ENCODE measurements around the gene WNT6. TPM values are rescaled to one million over a fixed set of nuclear protein-coding genes. Genes with fewer than 3 reads are reported as not detected.

WNT6 gene
- total RNA-seq, 1 experiment from 2014 or later: 0.14 TPM

- no peak for DNase-seq (ENCODE audit: low spot score)
- in situ Hi-C loops (cut with HindIII; ENCODE audit: low sequenced_read_pairs): loop anchor here (5.0 kb wide), 1 partner anchor 34 kb away; no protein-coding TSS in a partner anchor
Measured at GRCh38 chr2:218872645-218873358, 13.2 kb downstream of the WNT6 start.

GRCh38 chr2:218873359-218874194, 14.0 kb downstream of the WNT6 start:
- in situ Hi-C loops (cut with HindIII; ENCODE audit: low sequenced_read_pairs): loop anchor here (5.0 kb wide), 1 partner anchor 34 kb away; no protein-coding TSS in a partner anchor
- DNase-seq (ENCODE audit: low spot score): no peak

- no peak for DNase-seq (ENCODE audit: low spot score)
- in situ Hi-C loops (cut with HindIII; ENCODE audit: low sequenced_read_pairs): no loop called here
Measured at GRCh38 chr2:218875692-218876246, 16.2 kb downstream of the WNT6 start.

- in situ Hi-C loops (cut with HindIII; ENCODE audit: low sequenced_read_pairs): no loop called here
- peak; percentile 76 for DNase-seq (ENCODE audit: low spot score)
Measured at GRCh38 chr2:218876562-218877219, 17.1 kb downstream of the WNT6 start.

DNA sequence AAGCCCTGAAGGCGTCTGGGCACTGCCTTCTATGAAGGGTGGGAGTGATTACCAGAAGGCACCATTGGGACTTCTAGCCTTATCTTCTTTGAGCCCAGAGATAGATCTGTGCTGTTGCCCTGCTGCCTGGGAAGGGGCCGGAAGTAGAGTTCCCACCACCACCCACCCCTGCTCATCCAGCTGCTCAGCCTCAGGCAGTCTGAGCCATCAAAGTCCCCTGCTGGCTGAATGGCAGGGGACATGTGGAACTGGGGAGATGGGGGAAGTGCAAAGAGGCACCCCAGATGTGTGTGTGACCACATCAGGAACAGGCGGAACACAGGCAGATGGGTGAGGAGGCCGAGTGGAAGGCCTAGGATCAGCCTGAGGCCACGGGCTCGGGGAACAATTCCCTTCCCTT, 17.7 kb downstream of the WNT6 start:
- in situ Hi-C loops (cut with HindIII; ENCODE audit: low sequenced_read_pairs): no loop called here

GRCh38 chr2:218877891-218878290, 18.3 kb downstream of the WNT6 start:
- in situ Hi-C loops (cut with HindIII; ENCODE audit: low sequenced_read_pairs): no loop called here

More for the DNA sequence above, 17.7 kb downstream of the WNT6 start:
- DNase-seq (ENCODE audit: low spot score): no peak

DNA sequence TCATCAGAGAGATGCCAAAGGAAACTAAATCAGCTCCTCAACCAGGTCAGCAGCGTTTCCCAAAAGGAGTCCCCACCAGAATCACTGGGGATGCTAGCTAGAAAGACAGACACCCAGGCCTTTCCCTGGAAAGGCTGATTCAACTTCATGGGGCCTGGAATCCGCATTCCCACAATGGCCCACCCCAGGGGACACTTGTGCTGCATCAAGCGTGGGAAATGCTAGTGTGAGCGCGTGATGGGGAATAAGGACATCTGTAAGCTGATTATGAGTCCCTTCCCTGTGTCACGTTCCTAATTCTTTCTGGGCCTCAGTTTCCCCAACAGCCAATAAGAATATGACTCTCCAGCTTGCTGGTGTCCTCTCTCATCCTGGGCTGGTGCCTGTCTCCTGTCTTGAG, 18.9 kb downstream of the WNT6 start:
- in situ Hi-C loops (cut with HindIII; ENCODE audit: low sequenced_read_pairs): no loop called here
- no peak for DNase-seq (ENCODE audit: low spot score)

More at GRCh38 chr2:218877891-218878290, 18.3 kb downstream of the WNT6 start:
- DNase-seq (ENCODE audit: low spot score): no peak

DNA sequence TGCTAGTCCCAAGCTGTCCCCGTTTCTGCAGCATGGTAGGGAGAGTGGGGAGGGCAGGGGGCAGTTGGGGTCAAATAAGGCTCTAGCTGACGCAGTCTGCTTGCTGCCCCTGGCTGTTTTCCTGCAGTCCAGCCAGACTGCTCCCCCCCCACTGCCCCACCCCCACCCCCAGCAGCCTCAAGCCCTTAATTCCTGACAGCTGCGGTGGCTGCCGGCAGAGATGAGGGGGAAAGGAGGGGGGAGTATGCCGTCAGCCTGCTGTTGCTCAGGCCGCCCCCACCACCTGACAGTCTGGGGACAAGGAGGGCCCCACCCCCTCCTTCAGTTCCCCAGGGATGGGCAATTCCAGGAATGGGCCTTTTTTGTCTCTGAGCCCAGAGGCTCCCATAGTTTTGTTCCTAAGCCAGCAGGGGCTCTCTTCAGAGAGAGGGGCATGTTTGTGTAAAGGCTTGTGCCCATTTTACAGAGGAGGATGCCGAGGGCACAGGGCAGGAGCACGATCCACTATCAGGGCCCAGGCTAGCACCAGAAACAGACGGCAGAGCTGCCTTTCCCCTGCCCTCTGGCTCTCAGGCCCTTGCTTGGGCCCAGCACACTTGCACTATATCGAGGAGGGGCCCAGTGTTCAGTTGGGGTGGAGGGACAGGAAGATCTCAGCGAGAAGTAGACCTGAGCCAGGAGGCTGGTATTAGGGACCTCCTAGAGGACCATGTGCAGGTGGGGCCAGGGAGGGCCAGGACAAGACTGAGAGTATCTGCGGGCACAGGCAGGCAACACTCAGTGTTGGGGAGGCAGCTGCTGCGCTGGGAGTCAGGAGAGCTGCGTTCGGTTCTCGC, 19.5 kb downstream of the WNT6 start:
- no peak for DNase-seq (ENCODE audit: low spot score)
- in situ Hi-C loops (cut with HindIII; ENCODE audit: low sequenced_read_pairs): no loop called here

DNA sequence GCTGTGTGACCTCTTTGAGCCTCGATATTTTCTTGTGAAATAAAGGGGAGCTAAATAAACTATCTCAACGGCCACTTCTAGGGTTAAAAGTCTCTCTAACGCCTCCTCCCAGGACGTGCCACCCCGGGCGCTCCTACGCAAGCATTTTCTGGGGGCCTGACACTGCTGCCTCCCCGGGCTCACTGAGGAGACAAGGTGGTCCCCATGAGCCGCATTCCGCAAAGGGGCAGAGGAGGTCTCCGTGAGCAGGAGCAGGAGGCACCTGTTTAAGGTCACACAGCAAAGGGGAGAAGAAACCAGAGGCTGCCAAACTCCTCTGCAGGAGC, 20.1 kb downstream of the WNT6 start:
- in situ Hi-C loops (cut with HindIII; ENCODE audit: low sequenced_read_pairs): no loop called here
- no peak for DNase-seq (ENCODE audit: low spot score)

- DNase-seq (ENCODE audit: low spot score): no peak
- in situ Hi-C loops (cut with HindIII; ENCODE audit: low sequenced_read_pairs): no loop called here
Measured at GRCh38 chr2:218880102-218880858, 20.7 kb downstream of the WNT6 start, which contains the start of gene WNT10A. Gene WNT10A, plus strand, starts transcription at chr2:218880852. Its CDS starts 144 bp downstream, at chr2:218880996.

DNA sequence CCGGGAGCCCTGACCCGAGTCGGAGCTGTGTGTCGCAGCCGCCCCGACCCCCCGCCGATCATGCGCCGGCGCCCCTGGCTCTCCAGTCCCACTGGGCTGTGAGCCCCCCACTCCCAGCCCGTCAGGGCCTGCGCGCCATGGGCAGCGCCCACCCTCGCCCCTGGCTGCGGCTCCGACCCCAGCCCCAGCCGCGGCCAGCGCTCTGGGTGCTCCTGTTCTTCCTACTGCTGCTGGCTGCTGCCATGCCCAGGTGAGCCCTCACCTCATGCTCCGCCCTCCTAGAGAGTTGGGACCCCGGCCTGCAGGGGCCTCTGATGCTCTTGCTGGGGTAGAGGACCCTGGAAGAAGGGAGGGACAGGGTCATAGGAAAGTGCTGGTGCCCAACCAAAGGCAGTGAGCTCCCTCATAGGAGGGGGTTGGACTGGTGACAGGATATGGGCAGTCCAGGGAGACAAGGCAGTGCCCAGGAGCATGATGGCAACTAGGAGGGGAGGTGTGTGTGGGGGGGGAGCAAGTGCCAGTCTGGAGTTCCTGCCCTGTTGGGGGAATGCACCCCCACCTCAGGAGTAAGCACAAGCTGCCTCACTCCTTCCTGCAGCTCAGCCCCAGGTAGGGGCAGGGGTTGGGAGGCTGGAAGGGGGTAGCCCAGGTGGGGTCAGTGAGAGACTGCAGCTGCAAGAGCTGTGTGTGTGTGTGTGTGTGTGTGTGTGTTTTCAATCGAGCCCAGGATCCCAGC, 21.4 kb downstream of the WNT6 start:
- no peak for DNase-seq (ENCODE audit: low spot score)
- in situ Hi-C loops (cut with HindIII; ENCODE audit: low sequenced_read_pairs): no loop called here

GRCh38 chr2:218881744-218882460, 22.3 kb downstream of the WNT6 start:
- DNase-seq (ENCODE audit: low spot score): no peak

DNA sequence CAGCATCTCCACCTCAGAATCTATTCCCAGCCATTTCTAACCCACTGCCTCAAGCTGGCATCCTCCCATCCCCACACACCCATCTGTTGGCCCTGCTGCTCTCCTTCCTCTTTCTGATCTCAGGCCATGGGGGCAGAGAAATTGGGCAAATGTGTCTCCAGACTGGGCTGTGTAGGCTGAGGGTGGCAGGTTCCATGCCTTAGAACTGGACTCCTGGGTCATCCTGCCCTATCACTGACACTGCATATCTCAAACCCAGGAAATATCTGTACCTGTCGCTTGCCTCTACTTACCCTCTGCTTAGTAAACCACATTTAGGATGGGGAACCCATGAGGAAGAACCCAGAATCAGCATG, 22.8 kb downstream of the WNT6 start:
- in situ Hi-C loops (cut with HindIII; ENCODE audit: low sequenced_read_pairs): no loop called here
- DNase-seq (ENCODE audit: low spot score): no peak

More at GRCh38 chr2:218881744-218882460, 22.3 kb downstream of the WNT6 start:
- in situ Hi-C loops (cut with HindIII; ENCODE audit: low sequenced_read_pairs): no loop called here

GRCh38 chr2:218882866-218883366, 23.3 kb downstream of the WNT6 start:
- DNase-seq (ENCODE audit: low spot score): no peak
- in situ Hi-C loops (cut with HindIII; ENCODE audit: low sequenced_read_pairs): no loop called here

DNA sequence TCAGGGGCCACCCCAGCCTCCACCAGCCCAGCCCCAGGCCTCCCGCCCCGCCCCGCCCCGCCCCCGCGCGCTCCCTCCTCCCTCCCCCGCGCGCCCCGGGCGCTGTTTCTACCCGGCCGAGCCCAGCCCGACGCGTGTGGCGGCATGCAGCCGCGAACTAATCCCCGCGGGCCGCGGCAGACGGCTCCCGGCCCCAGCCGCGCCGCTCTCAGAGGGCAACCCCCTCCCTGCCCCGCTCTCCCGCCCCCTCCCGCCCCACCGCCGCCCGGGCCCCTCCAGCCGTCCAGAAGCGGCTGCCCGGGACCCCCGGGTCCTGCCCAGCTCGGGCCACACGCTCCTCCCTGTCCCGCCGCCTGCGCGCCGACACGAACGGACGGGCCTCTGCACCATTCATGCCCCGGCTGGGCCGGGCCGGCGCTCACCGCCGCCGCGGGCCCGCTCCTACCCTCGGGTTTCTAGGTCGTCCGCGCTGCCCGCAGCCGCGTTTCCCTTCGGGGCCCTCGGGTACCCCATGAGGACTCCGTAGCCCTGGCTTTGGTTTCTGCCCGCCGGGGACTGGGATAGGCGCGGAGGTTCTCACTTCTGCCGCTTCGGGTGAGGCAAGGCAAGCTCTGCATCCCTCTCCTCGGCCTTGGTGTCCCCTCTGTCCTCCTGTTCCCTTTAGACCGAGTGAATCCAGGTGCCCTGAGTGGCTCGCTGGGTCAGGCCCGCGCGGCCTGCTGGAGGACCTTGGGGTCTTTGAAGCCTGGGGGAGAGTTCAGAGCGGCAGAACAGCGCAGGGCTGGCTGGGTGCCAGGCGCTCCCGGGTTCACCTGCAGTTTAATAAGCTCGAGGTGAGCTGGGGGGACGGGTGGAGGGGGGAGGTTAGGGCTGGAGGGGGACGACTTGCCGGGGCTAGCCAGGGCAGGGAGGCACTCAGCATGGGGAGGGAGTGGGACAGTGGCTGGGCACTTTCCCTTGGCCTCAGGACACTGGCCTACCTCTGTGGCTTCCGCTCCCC, 24.2 kb downstream of the WNT6 start:
- no peak for DNase-seq (ENCODE audit: low spot score)

GRCh38 chr2:218884519-218884918, 24.9 kb downstream of the WNT6 start:
- in situ Hi-C loops (cut with HindIII; ENCODE audit: low sequenced_read_pairs): no loop called here
- DNase-seq (ENCODE audit: low spot score): no peak

More for the DNA sequence above, 24.2 kb downstream of the WNT6 start:
- in situ Hi-C loops (cut with HindIII; ENCODE audit: low sequenced_read_pairs): no loop called here

Data from G401 (cell line).